Erythroblast (primary cell): ENCODE data around the gene HSCB.

ENCODE experiments used
- GATA1 ChIP-seq: IDR thresholded peaks from 2 replicates; pipeline ENCODE4 v1.6.1; 2011; ENCODE audit warnings: low read depth, mild to moderate bottlenecking, control low read depth, low read length, moderate library complexity
- POLR2A ChIP-seq: IDR thresholded peaks from 2 replicates; pipeline ENCODE4 v1.6.1; 2011; ENCODE audit warnings: mild to moderate bottlenecking, low read length

- TF ChIP-seq POLR2A (no peak), GATA1 (no peak)
These were observed 723 bp downstream of the HSCB start for GRCh38 chr22:28742562-28742962.
